Activated T-cell treated with anti-CD3 and anti-CD28 coated beads for 48 hours (primary cell): ENCODE results near the gene KDR.

Experiments
- DNase-seq: peaks from one replicate; pipeline ENCODE4 v3.0.0-alpha.2; 2020; ENCODE audit warnings: low read depth

The KDR gene

DNA sequence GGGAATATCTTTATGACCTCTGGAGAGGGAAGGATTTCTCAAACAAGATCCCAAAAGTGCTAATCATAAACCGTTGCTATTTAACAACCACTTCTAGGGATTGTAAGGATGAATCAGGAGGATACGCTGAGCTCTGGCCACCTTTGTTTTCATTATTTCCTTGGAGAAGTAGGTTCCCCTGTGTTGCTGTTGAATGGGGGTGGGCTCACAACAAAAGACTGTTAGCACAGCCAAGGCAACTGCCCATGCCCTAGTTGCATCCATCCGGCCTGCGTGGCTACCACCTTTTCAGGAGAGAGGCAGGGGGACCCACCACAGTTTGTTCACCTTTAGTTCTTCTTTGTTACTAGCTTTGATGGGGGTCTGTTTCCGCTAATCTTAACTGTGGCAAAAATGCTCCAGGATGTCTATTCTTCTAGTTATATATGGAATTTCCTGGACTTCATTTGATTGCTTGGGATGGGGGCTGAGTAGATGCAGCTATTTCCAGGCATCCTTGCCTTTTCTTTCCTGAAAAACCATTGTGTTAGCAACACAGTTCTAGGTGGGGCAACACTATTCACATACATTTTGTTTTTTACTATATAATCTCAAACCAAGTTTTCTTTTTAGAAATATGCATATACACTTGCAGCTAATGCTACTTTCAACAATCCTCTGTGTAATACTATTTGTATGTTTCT is 95.4 kb downstream of the KDR start:
- no peak for DNase-seq

- no peak for DNase-seq
Observed at GRCh38 chr4:55029321-55029720, 96.1 kb downstream of the KDR start.
